Hypothalamus (tissue), 51 donors: Measurements from ENCODE around the gene MRTFA.
"Not testable (repeated sequence)": the region's sequence is repeated elsewhere in the genome, so short reads cannot be mapped to it uniquely, and the experiment has no call there.

Experiments
- DNase-seq, 51 donors: peaks; one replicate each; lab custom pipeline; 2025; lab: John Stamatoyannopoulos, UW

Gene MRTFA

DNA sequence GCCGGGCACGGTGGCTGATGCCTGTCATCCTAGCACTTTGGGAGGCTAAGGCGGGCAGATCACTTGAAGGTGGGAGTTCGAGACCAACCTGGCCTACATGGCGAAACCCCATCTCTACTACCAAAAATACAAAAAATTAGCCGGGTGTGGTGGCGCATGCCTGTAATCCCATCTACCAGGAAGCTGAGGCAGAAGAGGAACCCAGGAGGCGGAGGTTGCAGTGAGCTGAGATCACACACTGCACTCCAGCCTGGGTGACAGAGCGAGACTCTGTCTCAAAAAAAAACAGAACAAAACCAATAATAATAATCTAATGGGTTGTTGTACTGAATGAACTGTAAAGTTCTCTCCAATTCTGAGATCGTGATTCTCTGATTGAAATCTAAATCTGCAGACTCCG, 258.1 kb downstream of the MRTFA start:
- not testable (repeated sequence) for DNase-seq

- no peak for DNase-seq
These were observed 258.6 kb downstream of the MRTFA start for GRCh38 chr22:40377931-40378330.

DNA sequence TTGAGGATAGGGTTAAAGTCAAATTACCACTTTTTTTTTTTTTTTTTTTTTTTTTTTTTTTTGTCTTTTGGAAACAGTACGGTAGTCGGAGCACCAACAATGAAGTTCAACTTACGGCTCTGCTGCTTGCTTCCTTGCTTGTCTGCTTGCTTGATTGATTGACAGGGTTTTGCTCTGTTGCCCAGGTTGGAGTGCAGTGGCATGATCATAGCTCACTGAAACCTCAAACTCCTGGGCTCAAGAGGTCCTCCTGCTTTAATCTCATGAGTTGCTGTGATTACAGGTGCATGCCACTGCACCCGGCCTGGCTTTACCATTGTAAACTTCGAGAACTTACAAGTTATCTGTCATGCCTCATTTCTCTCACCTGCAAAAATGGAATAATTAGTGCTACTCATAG, 260.4 kb downstream of the MRTFA start:
- DNase-seq, result no peak

GRCh38 chr22:40374567-40374966, 262.0 kb downstream of the MRTFA start:
- no peak for DNase-seq

DNA sequence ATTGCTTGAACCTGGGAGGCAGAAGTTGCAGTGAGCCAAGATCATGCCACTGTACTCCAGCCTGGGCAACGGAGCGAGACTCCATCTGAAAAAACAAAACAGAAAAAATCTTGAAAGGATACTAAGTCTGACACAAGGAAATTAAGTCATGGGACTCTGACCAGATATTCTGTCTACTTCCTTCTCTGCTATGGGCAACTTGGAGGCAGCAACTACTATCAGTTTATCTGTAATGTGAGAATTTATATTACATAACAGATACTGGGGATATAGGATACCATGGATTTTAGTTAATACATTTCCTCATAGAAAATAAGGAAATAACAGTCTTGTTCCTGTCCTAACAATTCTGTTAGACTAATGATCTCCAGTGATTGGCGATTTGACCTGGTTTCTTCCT, 267.7 kb downstream of the MRTFA start:
- no peak for DNase-seq

DNA sequence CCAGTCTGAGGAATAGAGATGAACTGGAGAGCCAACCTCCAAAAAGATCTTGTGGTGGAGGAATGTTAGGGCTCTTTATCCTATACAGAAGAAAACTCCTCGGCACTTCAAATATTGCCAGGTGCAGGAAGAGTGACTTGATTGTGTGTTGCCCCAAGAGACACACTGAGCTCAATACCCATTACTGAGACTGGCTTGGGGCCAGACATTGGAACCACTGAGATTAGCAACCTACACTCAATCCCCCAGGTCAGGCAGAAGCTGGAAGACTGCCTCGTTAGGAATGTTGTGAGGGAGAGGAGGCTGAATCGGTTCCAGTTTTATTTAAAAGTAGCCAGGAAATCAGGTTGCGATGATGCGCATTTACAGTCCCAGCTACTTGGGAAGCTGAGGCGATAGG, 268.5 kb downstream of the MRTFA start:
- no peak for DNase-seq

- no peak for DNase-seq
These were observed 269.2 kb downstream of the MRTFA start for GRCh38 chr22:40367342-40367741.

GRCh38 chr22:40366068-40366467, 270.5 kb downstream of the MRTFA start:
- no peak for DNase-seq

DNA sequence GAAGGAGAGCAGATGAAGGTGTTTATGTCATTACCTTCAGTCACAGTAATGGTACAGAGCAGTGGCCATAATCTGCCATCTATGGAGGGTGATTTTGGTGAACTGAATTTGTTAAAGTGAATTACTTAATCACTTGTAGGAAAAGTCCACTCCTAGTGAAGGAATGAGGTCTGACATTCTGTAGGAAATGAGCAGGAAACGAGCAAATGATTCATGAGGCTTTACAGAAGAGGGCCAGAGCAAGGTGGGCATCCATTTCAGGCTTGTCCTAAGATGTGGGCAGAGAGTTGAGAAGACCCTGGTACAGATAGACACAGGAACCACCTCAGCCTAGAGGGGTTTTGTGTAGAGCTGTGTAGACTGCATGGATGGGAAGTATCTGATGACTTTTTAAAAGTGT, 272.1 kb downstream of the MRTFA start:
- DNase-seq, result no peak

DNA sequence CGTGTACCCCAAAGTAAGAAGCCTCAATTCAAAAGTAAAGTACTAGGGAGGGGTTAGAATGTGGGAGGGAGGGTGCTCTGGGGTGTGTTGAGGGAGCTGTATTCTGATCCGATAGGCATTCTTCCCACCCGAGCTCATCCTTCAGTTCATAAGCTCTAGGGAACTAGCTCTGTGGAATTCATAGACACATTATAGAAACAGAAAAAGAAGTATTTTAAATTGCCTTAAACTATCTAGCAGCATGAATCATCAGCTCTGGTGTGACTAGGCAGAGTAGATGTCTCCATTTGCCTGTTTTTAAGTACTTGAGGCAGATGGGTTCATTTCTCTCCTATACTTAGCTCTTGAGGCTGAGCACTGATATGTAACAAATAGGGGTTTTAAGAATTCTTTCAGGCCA, 273.5 kb downstream of the MRTFA start:
- DNase-seq, result no peak

DNA sequence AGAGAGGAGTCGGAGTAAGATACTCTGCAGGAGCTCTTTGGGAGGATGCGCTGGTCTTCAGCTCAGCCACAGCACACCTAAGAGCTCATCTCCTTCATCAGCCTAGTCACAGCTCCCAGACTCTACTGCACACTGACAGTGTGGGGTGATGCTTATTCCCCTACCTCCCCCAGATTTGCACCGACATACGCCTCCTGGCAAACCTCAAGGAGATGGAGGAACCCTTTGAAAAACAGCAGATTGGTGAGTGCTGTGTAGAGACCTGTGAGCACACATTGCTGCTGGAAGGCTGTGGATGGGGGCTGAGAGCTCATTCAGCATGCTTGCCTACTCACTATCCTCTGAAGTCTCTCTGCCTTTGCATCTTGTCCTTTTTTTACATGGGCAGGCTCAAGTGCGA, 275.4 kb downstream of the MRTFA start:
- DNase-seq, result peak in 1 of 51 donors; percentile 6
